Measurements from ENCODE around the gene PELO. TPM values are rescaled to one million over a fixed set of nuclear protein-coding genes. Genes with fewer than 3 reads are reported as not detected.

The PELO gene
- total RNA-seq, 1 experiment from 2014 or later = 12.4 TPM

DNA sequence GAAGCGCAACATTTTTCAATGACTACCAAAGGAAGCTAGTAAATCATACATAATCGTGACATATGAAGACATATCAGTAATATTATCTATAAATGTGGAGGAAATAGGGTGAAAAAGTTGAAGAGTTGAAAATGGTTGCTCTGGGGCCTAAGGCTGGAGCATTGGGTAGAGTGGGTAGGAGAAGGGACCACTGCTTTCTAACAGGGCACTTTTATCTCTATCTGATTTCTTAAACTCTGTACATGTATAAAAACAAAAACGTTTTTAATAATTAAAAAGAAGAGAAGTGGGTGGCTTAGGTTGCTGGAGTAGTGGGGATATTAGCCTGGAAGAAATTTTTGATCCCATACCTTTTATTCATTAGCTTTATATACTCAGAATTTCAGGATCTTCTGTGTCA is 44.2 kb upstream of the PELO start:
- H3K4me3 ChIP-seq (ENCODE audit: low read depth in 2 of 2, low read length in 2 of 2) = no peak overlapping the region
- in situ Hi-C loops (cut with HindIII; ENCODE audit: low pct_unique_long_range_greater_than_20kb, low sequenced_read_pairs) (no loop called here), intact Hi-C loops (cut with micrococcal nuclease; ENCODE audit: unreplicated experiment) (no loop called here)
- no peaks in the 10 kb centered on the region for H3K9me3 ChIP-seq (ENCODE audit: control insufficient read depth, insufficient read depth, low read depth, low read length)
- no peaks in the 10 kb centered on the region for H3K4me1 ChIP-seq (ENCODE audit: control insufficient read depth, insufficient read depth, low read length)
- no peak for DNase-seq (ENCODE audit: low read depth, low spot score)
- ATAC-seq = no peak
- H3K27me3 ChIP-seq (ENCODE audit: control insufficient read depth, insufficient read depth, low read length) = peaks cover 2% of the 10 kb centered on the region; the same call in 1 of the 2 replicates
- TF ChIP-seq TCF7L2 (IDR thresholded peaks at IDR 0.05; ENCODE audit: low read depth, low read length) (no peak), POLR2AphosphoS5 (IDR thresholded peaks at IDR 0.05; ENCODE audit: low read depth, low read length) (no peak), CTCF (IDR thresholded peaks at IDR 0.05) (no peak), SIN3A (IDR thresholded peaks at IDR 0.05; ENCODE audit: borderline replicate concordance, insufficient read depth, low read depth, low read length) (no peak)
- TF ChIP-seq, protein P1, sequence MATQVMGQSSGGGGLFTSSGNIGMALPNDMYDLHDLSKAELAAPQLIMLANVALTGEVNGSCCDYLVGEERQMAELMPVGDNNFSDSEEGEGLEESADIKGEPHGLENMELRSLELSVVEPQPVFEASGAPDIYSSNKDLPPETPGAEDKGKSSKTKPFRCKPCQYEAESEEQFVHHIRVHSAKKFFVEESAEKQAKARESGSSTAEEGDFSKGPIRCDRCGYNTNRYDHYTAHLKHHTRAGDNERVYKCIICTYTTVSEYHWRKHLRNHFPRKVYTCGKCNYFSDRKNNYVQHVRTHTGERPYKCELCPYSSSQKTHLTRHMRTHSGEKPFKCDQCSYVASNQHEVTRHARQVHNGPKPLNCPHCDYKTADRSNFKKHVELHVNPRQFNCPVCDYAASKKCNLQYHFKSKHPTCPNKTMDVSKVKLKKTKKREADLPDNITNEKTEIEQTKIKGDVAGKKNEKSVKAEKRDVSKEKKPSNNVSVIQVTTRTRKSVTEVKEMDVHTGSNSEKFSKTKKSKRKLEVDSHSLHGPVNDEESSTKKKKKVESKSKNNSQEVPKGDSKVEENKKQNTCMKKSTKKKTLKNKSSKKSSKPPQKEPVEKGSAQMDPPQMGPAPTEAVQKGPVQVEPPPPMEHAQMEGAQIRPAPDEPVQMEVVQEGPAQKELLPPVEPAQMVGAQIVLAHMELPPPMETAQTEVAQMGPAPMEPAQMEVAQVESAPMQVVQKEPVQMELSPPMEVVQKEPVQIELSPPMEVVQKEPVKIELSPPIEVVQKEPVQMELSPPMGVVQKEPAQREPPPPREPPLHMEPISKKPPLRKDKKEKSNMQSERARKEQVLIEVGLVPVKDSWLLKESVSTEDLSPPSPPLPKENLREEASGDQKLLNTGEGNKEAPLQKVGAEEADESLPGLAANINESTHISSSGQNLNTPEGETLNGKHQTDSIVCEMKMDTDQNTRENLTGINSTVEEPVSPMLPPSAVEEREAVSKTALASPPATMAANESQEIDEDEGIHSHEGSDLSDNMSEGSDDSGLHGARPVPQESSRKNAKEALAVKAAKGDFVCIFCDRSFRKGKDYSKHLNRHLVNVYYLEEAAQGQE (IDR thresholded peaks at IDR 0.05; ENCODE audit: insufficient read depth in 1 of 2, low read depth in 2 of 2, low read length in 1 of 2) = no peak
- H3K36me3 ChIP-seq (ENCODE audit: control insufficient read depth, insufficient read depth, low read length) = no peaks in the 10 kb centered on the region
- ChIA-PET CTCF (no interaction called here), POLR2A (no interaction called here)
- no TSS peak for BruUV-seq (replicated peaks)
- H3K27ac ChIP-seq (ENCODE audit: low read length) = no peak overlapping the region

DNA sequence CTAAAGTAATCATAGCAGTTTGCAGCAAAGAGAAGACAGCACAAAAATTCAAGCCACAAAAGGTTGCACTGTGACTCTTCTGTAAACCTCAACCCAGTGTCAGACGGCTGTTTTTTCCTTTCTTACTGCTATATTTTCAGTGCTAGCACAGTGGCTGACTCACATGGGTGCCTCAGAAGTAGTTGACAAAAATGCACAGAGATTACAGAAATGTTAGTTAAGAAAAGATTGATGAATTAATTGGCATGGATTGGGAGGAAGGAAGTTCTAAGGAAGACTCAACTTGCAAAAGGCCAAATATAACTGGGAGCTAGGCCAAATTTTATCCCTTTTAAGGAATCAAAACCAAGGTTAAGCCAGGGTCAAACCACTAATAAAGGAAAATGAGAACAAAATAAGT is 43.7 kb upstream of the PELO start:
- CTCF ChIA-PET = no interaction called here
- no peak for ATAC-seq

More for the DNA sequence above, 43.7 kb upstream of the PELO start:
- no peaks in the 10 kb centered on the region for H3K4me1 ChIP-seq (ENCODE audit: control insufficient read depth, insufficient read depth, low read length)
- no TSS peak for BruUV-seq (replicated peaks)
- no peak overlapping the region for H3K4me3 ChIP-seq (ENCODE audit: low read depth in 2 of 2, low read length in 2 of 2)
- H3K27me3 ChIP-seq (ENCODE audit: control insufficient read depth, insufficient read depth, low read length) = peaks cover 2% of the 10 kb centered on the region; the same call in 1 of the 2 replicates
- in situ Hi-C loops (cut with HindIII; ENCODE audit: low pct_unique_long_range_greater_than_20kb, low sequenced_read_pairs) (no loop called here), intact Hi-C loops (cut with micrococcal nuclease; ENCODE audit: unreplicated experiment) (no loop called here)
- H3K9me3 ChIP-seq (ENCODE audit: control insufficient read depth, insufficient read depth, low read depth, low read length) = no peaks in the 10 kb centered on the region
- no peak for DNase-seq (ENCODE audit: low read depth, low spot score)
- no peak overlapping the region for H3K27ac ChIP-seq (ENCODE audit: low read length)
- TF ChIP-seq CTCF (IDR thresholded peaks at IDR 0.05) = no peak
- TF ChIP-seq POLR2AphosphoS5 (IDR thresholded peaks at IDR 0.05; ENCODE audit: low read depth, low read length) = no peak
- no peak for TF ChIP-seq TCF7L2 (IDR thresholded peaks at IDR 0.05; ENCODE audit: low read depth, low read length)
- TF ChIP-seq, protein P1 (IDR thresholded peaks at IDR 0.05; ENCODE audit: insufficient read depth in 1 of 2, low read depth in 2 of 2, low read length in 1 of 2) = no peak
- no peak for TF ChIP-seq SIN3A (IDR thresholded peaks at IDR 0.05; ENCODE audit: borderline replicate concordance, insufficient read depth, low read depth, low read length)
- POLR2A ChIA-PET = no interaction called here
- no peaks in the 10 kb centered on the region for H3K36me3 ChIP-seq (ENCODE audit: control insufficient read depth, insufficient read depth, low read length)
